HFFc6 (cell line): ENCODE measurements around the gene CRACR2A. TPM values are rescaled to one million over a fixed set of nuclear protein-coding genes. Genes with fewer than 3 reads are reported as not detected.

Experiments used
- DNase-seq: peaks from one replicate; pipeline ENCODE4 v3.0.0-alpha.2; 2018
- H3K27ac Mint-ChIP-seq: 2 replicates; pipeline ENCODE4 v1.8.0; 2020; ENCODE audit warnings: mild to moderate bottlenecking, mixed read lengths
- H3K27me3 Mint-ChIP-seq: 2 replicates; pipeline ENCODE4 v1.8.0; 2021; ENCODE audit warnings: mild to moderate bottlenecking, moderate library complexity, mixed read lengths; ENCODE audit not compliant: insufficient read depth
- H3K36me3 Mint-ChIP-seq: 2 replicates; pipeline ENCODE4 v1.8.0; 2021; ENCODE audit warnings: low read depth, mixed read lengths
- H3K4me1 Mint-ChIP-seq: 2 replicates; pipeline ENCODE4 v1.8.0; 2020; ENCODE audit warnings: low read depth, mixed read lengths
- H3K4me3 Mint-ChIP-seq: 2 replicates; pipeline ENCODE4 v1.8.0; 2020; ENCODE audit warnings: mild to moderate bottlenecking, moderate library complexity, mixed read lengths
- H3K9me3 Mint-ChIP-seq: 2 replicates; pipeline ENCODE4 v1.8.0; 2020; ENCODE audit warnings: mild to moderate bottlenecking, mixed read lengths
- CTCF ChIP-seq: fragments of 200-600 bp; sonication (generic); IDR thresholded peaks from 2 replicates; pipeline ENCODE4 v1.5.0; 2021; ENCODE audit warnings: antibody characterized with exemption, mild to moderate bottlenecking
- total RNA-seq, 6 experiments: library from RNA; stranded (reverse); fragmentation: NEBNext Ultra II Directional; extraction: Animal tissue kit (Norgen Biotek cat#: 25700); gene quantifications; 2 replicates in 1 of 6; 3 replicates in 5 of 6; pipeline ENCODE4 v1.2.3, GENCODE V29; 2021

Gene CRACR2A
- total RNA-seq, 6 experiments from 2014 or later, result 0.13 to 0.37 (median 0.18) TPM

GRCh38 chr12:3580094-3580749 is 172.7 kb downstream of the CRACR2A start:
- Mint-ChIP-seq H3K36me3 (no peaks in the 10 kb centered on the region), H3K4me3 (no peak overlapping the region), H3K27ac (no peak overlapping the region), H3K27me3 (peaks cover 6% of the 10 kb centered on the region), H3K9me3 (peaks cover 14% of the 10 kb centered on the region), H3K4me1 (no peaks in the 10 kb centered on the region)
- no peak for TF ChIP-seq CTCF
- no peak for DNase-seq

- DNase-seq, result no peak
- H3K9me3 Mint-ChIP-seq, result peaks cover 10% of the 10 kb centered on the region; the same call in 1 of the 2 replicates
- H3K27ac Mint-ChIP-seq, result no peak overlapping the region
- H3K36me3 Mint-ChIP-seq, result no peaks in the 10 kb centered on the region
- H3K4me1 Mint-ChIP-seq, result no peaks in the 10 kb centered on the region
- H3K27me3 Mint-ChIP-seq, result peaks cover 9% of the 10 kb centered on the region
- H3K4me3 Mint-ChIP-seq, result no peak overlapping the region
- no peak for TF ChIP-seq CTCF
Observed at GRCh38 chr12:3579446-3580093, 173.3 kb downstream of the CRACR2A start.

- no peak for TF ChIP-seq CTCF
- H3K27ac Mint-ChIP-seq, result no peak overlapping the region
- H3K9me3 Mint-ChIP-seq, result peaks cover 2% of the 10 kb centered on the region; the same call in 1 of the 2 replicates
- no peaks in the 10 kb centered on the region for H3K4me1 Mint-ChIP-seq
- no peak overlapping the region for H3K4me3 Mint-ChIP-seq
- no peaks in the 10 kb centered on the region for H3K36me3 Mint-ChIP-seq
- DNase-seq, result no peak
- peaks cover 7% of the 10 kb centered on the region for H3K27me3 Mint-ChIP-seq
Observed at GRCh38 chr12:3578557-3578956, 174.4 kb downstream of the CRACR2A start.

- Mint-ChIP-seq H3K27me3 (peaks cover 8% of the 10 kb centered on the region), H3K4me1 (no peaks in the 10 kb centered on the region), H3K9me3 (no peaks in the 10 kb centered on the region), H3K4me3 (no peak overlapping the region), H3K27ac (no peak overlapping the region), H3K36me3 (no peaks in the 10 kb centered on the region)
- DNase-seq, result no peak
- TF ChIP-seq CTCF, result no peak
Observed at GRCh38 chr12:3576891-3577290, 176.0 kb downstream of the CRACR2A start.

- Mint-ChIP-seq H3K27ac (no peak overlapping the region), H3K9me3 (no peaks in the 10 kb centered on the region), H3K36me3 (no peaks in the 10 kb centered on the region), H3K4me1 (no peaks in the 10 kb centered on the region), H3K4me3 (no peak overlapping the region), H3K27me3 (peaks cover 13% of the 10 kb centered on the region)
- DNase-seq, result no peak
- no peak for TF ChIP-seq CTCF
Observed at GRCh38 chr12:3574986-3575385, 177.9 kb downstream of the CRACR2A start.
